GM19324 (cell line): ENCODE measurements around the gene ACTL7B.
"Not testable (repeated sequence)": the region's sequence is repeated elsewhere in the genome, so short reads cannot be mapped to it uniquely, and the experiment has no call there.

Source experiments
- ATAC-seq: cut with Tn5 transposase; IDR thresholded peaks from one replicate; pipeline ENCODE4 v1.9.1; 2021; ENCODE audit warnings: mild to moderate bottlenecking, moderate library complexity; ENCODE audit not compliant: unreplicated experiment, low FRiP score

The ACTL7B gene

GRCh38 chr9:108855888-108856287, at the start of gene ACTL7B:
Gene ACTL7B, minus strand, starts transcription at chr9:108855986. Its CDS starts 56 bp downstream, at chr9:108855930.
- no peak for ATAC-seq

GRCh38 chr9:108905494-108905893, 49.7 kb upstream of the ACTL7B start:
- no peak for ATAC-seq

- ATAC-seq, result no peak
These were observed 48.4 kb upstream of the ACTL7B start for GRCh38 chr9:108904161-108904560.

GRCh38 chr9:108903420-108904103, 47.8 kb upstream of the ACTL7B start:
- ATAC-seq, result no peak

- ATAC-seq, result no peak
These were observed 44.4 kb upstream of the ACTL7B start for GRCh38 chr9:108900176-108900575.

- ATAC-seq, result not testable (repeated sequence)
These were observed 43.4 kb upstream of the ACTL7B start for GRCh38 chr9:108899023-108899695.

GRCh38 chr9:108897324-108898096, 41.7 kb upstream of the ACTL7B start:
- no peak for ATAC-seq

GRCh38 chr9:108894225-108894997, 38.6 kb upstream of the ACTL7B start:
- ATAC-seq, result no peak

GRCh38 chr9:108889649-108890067, 33.9 kb upstream of the ACTL7B start:
- no peak for ATAC-seq

GRCh38 chr9:108886594-108887271, 30.9 kb upstream of the ACTL7B start:
- ATAC-seq, result not testable (repeated sequence)

GRCh38 chr9:108885643-108886348, 30.0 kb upstream of the ACTL7B start:
- ATAC-seq, result peak; percentile 99

- no peak for ATAC-seq
These were observed 28.9 kb upstream of the ACTL7B start for GRCh38 chr9:108884701-108885100.

- no peak for ATAC-seq
These were observed 27.3 kb upstream of the ACTL7B start for GRCh38 chr9:108883085-108883484.

- no peak for ATAC-seq
These were observed 26.5 kb upstream of the ACTL7B start for GRCh38 chr9:108882052-108882888.

GRCh38 chr9:108880738-108881316, 25.0 kb upstream of the ACTL7B start:
- no peak for ATAC-seq

GRCh38 chr9:108877524-108877923, 21.7 kb upstream of the ACTL7B start:
- no peak for ATAC-seq

- ATAC-seq, result no peak
These were observed 20.6 kb upstream of the ACTL7B start for GRCh38 chr9:108876425-108876824.
